Activated T-cell treated with anti-CD3 and anti-CD28 coated beads, Interleukin-2, amount 50 U/mL, for 24 hours (primary cell): Measurements from ENCODE around the gene CCT2.
A peak's percentile ranks its signal among the peaks of the same experiment; 100 is the strongest.
"Not testable (repeated sequence)": the region's sequence is repeated elsewhere in the genome, so short reads cannot be mapped to it uniquely, and the experiment has no call there.

ENCODE experiments used
- DNase-seq: peaks from one replicate; pipeline ENCODE4 v3.0.0-alpha.2; 2020
- H3K27ac Mint-ChIP-seq: 2 replicates; pipeline ENCODE4 v1.8.0; 2020; ENCODE audit warnings: mild to moderate bottlenecking, mixed read lengths
- H3K27me3 Mint-ChIP-seq: 2 replicates; pipeline ENCODE4 v1.8.0; 2020; ENCODE audit warnings: mixed read lengths
- H3K36me3 Mint-ChIP-seq: 2 replicates; pipeline ENCODE4 v1.8.0; 2020; ENCODE audit warnings: low read depth, mixed read lengths
- H3K4me1 Mint-ChIP-seq: 2 replicates; pipeline ENCODE4 v1.8.0; 2020; ENCODE audit warnings: low read depth, mixed read lengths
- H3K4me3 Mint-ChIP-seq: 2 replicates; pipeline ENCODE4 v1.8.0; 2020; ENCODE audit warnings: mild to moderate bottlenecking, moderate library complexity, mixed read lengths
- H3K9me3 Mint-ChIP-seq: 2 replicates; pipeline ENCODE4 v1.8.0; 2020; ENCODE audit warnings: mixed read lengths

CCT2 gene

DNA sequence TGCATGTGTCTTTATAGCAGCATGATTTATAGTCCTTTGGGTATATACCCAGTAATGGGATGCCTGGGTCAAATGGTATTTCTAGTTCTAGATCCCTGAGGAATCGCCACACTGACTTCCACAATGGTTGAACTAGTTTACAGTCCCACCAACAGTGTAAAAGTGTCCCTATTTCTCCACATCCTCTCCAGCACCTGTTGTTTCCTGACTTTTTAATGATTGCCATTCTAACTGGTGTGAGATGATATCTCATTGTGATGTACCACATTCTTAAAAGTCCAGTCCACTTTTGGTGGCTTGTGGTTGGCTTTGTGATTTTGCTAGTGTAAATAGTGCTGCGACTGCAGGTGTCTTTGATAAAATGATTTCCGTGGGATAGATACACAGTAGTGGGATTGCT is 19.0 kb downstream of the CCT2 start:
- not testable (repeated sequence) for H3K27ac Mint-ChIP-seq, H3K4me3 Mint-ChIP-seq, H3K4me1 Mint-ChIP-seq, H3K27me3 Mint-ChIP-seq, H3K9me3 Mint-ChIP-seq, DNase-seq
- peaks cover 40% of the 10 kb centered on the region for H3K36me3 Mint-ChIP-seq

DNA sequence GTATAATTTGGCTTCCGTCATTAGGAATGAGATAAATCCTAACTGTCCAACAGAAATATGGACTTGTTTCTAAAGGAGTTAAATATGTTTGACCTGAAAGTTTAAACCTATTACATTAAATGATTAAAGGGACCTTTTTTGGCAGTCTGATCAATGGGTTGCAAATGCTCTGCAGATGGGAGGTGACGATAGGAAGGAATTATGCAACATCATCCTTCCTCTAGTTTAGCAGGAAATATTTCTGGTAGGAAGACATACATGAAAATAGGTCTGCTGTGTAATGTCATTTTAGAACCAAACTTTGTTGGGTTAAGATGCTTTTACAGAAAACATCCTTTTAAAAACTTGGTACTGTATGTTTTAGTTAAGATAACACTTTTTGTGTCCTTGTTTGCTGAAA is 22.9 kb downstream of the CCT2 start:
- Mint-ChIP-seq H3K4me1 (peaks cover 3% of the 10 kb centered on the region), H3K27ac (no peak overlapping the region), H3K9me3 (no peaks in the 10 kb centered on the region), H3K36me3 (peaks cover 5% of the 10 kb centered on the region), H3K27me3 (no peaks in the 10 kb centered on the region), H3K4me3 (no peak overlapping the region)
- no peak for DNase-seq

DNA sequence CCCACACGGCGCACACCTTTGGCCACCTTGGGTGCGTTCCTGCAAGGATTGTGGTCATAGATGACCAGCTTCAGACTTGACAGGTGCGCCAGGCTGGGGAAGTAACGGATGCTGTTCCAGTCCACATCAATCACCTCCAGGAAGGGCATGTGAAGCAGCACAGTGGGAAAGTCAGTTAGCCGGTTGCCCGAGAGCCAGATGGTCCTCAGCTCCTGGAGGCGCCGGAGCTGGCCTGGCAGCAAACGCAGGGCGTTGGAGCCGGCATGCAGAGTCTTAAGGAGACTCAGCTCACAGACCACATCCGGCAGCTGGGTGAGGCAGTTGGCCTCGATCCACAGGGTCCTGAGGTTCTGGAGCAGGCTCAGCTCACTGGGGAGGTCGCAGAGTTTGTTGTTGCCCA is 24.9 kb downstream of the CCT2 start:
- Mint-ChIP-seq H3K27me3 (no peaks in the 10 kb centered on the region), H3K36me3 (no peaks in the 10 kb centered on the region), H3K9me3 (no peaks in the 10 kb centered on the region), H3K4me3 (no peak overlapping the region), H3K4me1 (peaks cover 3% of the 10 kb centered on the region), H3K27ac (no peak overlapping the region)
- DNase-seq, result no peak

DNA sequence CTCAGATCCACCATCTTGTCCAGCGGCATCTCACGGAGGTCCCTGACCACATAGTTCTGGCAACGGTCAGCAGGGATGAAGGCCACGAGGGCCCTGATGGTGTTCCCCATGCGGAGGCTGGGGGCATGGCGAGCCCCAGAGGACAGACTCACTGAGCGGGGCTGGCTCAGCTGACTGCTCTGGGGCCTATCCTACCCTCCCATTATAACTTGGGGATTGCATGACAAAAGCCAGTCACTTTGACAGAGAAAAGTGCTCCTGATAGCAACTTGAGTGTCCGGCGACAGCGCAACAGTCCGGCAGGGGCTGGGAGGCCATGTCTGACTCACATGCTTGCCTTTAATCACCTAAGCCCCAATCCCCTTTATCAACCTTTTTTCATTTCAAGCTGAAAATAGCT is 25.5 kb downstream of the CCT2 start, which contains the start of gene LRRC10:
Gene LRRC10, minus strand, starts transcription at position 179 of the 400 bp plus-strand sequence. Its CDS starts 69 bp downstream, at position 110.
- peaks cover 3% of the 10 kb centered on the region for H3K4me1 Mint-ChIP-seq
- no peaks in the 10 kb centered on the region for H3K36me3 Mint-ChIP-seq
- H3K27me3 Mint-ChIP-seq, result peaks cover 4% of the 10 kb centered on the region
- H3K9me3 Mint-ChIP-seq, result no peaks in the 10 kb centered on the region
- no peak for DNase-seq
- no peak within 1 kb of the TSS for H3K4me3 Mint-ChIP-seq
- H3K27ac Mint-ChIP-seq, result no peak within 1 kb of the TSS

DNA sequence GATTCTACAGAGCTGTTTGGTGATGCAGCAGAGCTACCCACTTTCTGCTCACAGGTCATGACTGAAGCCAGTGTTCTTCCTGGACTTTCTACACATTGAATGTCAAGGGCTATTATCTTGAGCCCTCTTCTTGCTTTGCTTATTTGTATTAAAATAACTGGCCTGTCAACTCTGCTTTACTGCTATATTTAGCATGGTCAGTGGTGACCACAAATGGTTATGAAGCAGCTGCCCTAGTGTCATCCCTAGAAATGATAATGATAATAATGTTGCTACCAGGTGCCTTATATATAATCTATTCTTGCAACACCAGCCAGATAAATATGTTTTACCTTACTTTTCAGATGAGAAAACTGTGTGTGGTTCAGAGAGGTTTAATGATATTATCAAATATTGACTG is 28.1 kb downstream of the CCT2 start:
- Mint-ChIP-seq H3K4me3 (no peak overlapping the region), H3K4me1 (no peaks in the 10 kb centered on the region), H3K27ac (no peak overlapping the region), H3K36me3 (no peaks in the 10 kb centered on the region), H3K27me3 (peaks cover 13% of the 10 kb centered on the region), H3K9me3 (no peaks in the 10 kb centered on the region)
- DNase-seq, result no peak

DNA sequence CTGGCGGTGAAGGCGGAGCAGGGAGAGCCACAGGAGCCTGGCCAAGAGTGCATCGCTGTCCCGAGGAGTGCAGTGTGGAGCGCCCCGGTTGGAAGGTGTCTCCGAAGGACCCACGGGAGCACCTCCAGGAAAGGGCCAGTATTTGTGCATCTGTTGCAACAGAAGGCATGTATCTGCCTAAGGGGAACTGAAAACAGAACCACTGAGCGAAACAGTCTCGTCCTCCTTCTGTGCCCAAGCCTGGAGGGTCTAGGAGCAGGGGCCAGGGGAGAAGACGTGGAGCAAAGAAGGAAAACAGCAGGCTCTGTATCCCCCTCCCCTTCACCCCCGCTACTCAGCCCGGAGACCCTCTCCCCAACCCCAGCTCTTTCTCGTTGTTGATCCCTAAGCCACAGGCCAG is 30.8 kb downstream of the CCT2 start:
- Mint-ChIP-seq H3K9me3 (no peaks in the 10 kb centered on the region), H3K27ac (no peak overlapping the region), H3K36me3 (no peaks in the 10 kb centered on the region), H3K4me1 (no peaks in the 10 kb centered on the region), H3K27me3 (peaks cover 19% of the 10 kb centered on the region), H3K4me3 (no peak overlapping the region)
- DNase-seq, result no peak

DNA sequence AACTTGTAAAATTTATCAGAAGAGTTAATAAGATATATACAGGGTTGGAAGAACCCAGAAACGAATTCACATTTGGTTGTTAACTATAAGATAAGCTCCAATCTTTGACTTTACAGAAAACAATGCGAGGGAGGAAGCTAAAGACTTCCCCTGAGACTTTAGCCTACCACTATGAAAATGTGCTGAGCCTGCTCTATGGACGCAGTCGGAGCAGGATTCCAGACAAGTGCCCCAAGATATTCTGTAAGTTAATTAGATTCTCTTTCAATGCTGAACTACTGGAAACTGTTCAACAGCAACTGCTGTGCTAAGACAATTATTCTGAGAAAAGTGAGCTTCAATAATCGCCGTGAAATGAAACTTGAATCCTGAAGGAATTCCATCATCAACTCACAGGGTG is 33.8 kb downstream of the CCT2 start:
- no peak for DNase-seq
- no peaks in the 10 kb centered on the region for H3K4me1 Mint-ChIP-seq
- H3K36me3 Mint-ChIP-seq, result no peaks in the 10 kb centered on the region
- no peak overlapping the region for H3K27ac Mint-ChIP-seq
- no peak overlapping the region for H3K4me3 Mint-ChIP-seq
- H3K27me3 Mint-ChIP-seq, result peaks cover 21% of the 10 kb centered on the region
- H3K9me3 Mint-ChIP-seq, result no peaks in the 10 kb centered on the region

DNA sequence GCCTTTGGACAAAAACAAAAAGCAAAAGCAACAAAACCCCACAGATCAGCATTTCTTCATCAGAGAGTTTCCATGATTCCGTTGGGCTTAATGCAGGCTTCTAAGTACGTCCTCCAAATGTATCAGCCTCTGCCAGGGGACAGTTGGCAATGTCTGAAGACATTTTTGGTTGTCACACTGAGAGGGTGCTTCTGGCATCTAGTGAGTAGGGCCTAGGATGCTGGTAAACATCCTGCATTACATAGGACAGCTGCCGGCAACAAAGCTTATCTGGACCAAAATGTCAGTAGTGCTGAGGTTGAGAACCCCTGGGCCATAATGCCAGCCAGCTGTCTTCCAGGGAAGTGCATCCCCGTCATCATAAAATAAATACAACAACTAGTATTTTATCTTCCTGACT is 34.8 kb downstream of the CCT2 start:
- Mint-ChIP-seq H3K4me3 (no peak overlapping the region), H3K9me3 (no peaks in the 10 kb centered on the region), H3K4me1 (no peaks in the 10 kb centered on the region), H3K27ac (no peak overlapping the region), H3K36me3 (no peaks in the 10 kb centered on the region), H3K27me3 (peaks cover 21% of the 10 kb centered on the region)
- no peak for DNase-seq

DNA sequence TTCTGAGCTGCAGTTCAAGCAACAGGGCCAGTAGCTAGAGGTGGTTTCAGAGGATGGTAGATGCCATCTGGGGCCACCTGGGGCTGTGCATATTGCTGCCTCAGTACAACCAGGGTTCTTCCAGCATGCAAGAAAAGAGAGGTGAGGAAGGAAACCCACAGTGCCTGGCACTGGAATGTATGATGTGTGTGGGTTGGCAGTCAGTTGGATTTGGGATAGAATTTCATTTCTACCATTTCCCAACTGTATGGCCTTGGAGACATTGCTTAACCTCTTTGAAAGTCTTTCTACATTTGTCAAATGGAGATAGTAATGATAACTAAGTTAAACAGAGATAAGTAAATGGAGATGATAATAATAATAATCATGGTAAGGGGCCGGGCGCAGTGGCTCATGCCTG is 35.7 kb downstream of the CCT2 start:
- Mint-ChIP-seq H3K4me1 (no peaks in the 10 kb centered on the region), H3K4me3 (no peak overlapping the region)
- no peak for DNase-seq

DNA sequence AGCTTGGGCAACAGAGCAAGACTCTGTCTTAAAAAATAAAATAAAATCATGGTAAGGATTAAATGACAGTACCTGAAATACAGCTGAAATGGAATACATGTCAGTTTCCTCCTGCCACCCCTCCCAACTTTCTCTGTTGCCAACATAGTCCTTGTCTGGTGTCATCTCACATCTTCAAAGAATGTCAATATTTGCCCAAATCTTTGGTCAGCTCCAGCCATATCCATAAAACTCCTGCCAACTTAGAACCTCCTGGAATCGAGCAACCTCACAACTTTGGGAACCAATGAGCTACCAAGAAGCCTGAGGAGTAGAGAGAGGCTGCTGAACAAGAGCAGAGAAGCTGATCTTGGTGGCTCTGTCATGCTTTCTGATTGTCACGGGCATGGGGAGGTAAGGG is 36.3 kb downstream of the CCT2 start:
- no peak for DNase-seq
- Mint-ChIP-seq H3K9me3 (no peaks in the 10 kb centered on the region), H3K4me3 (no peak overlapping the region), H3K36me3 (no peaks in the 10 kb centered on the region), H3K27me3 (peaks cover 16% of the 10 kb centered on the region), H3K27ac (no peak overlapping the region), H3K4me1 (no peaks in the 10 kb centered on the region)

More for the DNA sequence above, 35.7 kb downstream of the CCT2 start:
- no peaks in the 10 kb centered on the region for H3K36me3 Mint-ChIP-seq
- H3K27me3 Mint-ChIP-seq, result peaks cover 16% of the 10 kb centered on the region
- H3K9me3 Mint-ChIP-seq, result no peaks in the 10 kb centered on the region
- no peak overlapping the region for H3K27ac Mint-ChIP-seq

DNA sequence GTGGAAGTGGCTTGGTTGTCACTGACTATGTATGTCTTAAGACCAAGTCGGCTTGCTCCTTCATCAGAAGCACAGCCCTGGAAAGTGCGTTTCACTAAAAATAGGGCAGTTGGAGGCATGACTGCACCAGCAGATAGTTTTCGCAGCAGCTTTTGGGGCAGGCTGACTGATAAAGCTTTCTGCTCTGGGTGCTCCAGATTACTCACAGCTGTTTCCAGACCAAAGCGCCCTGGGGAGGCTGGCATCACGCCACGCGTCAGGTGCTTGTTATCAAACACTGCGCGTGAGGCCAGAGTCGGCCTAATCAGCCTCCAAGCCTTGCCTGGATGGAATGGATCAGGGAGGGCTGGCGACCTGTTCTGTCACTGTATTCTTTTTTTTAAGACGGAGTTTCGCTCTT is 38.7 kb downstream of the CCT2 start:
- peaks cover 5% of the 10 kb centered on the region for H3K27me3 Mint-ChIP-seq
- no peaks in the 10 kb centered on the region for H3K36me3 Mint-ChIP-seq
- DNase-seq, result no peak
- no peaks in the 10 kb centered on the region for H3K4me1 Mint-ChIP-seq
- H3K4me3 Mint-ChIP-seq, result no peak overlapping the region
- H3K27ac Mint-ChIP-seq, result no peak overlapping the region
- no peaks in the 10 kb centered on the region for H3K9me3 Mint-ChIP-seq

DNA sequence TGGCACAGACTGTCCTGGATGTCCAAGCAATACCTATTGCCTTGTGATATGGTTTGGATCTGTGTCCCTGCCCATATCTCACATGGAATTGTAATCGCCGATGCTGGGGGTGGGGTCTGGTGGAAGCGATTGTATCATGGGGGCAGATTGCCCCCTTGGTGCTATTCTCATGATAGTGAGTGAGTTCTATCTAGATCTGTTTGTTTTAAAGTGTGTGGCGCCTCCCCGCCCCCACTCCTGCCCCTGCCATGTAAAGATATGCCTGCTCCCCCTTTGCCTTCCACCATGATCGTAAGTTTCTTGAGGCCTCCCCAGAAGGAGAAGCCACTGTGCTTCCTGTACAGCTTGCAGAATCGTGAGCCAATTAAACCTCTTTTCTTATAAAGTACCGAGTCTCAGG is 42.2 kb downstream of the CCT2 start:
- Mint-ChIP-seq H3K4me1 (no peaks in the 10 kb centered on the region), H3K36me3 (no peaks in the 10 kb centered on the region), H3K4me3 (no peak overlapping the region), H3K9me3 (no peaks in the 10 kb centered on the region), H3K27ac (no peak overlapping the region), H3K27me3 (no peaks in the 10 kb centered on the region)
- no peak for DNase-seq

DNA sequence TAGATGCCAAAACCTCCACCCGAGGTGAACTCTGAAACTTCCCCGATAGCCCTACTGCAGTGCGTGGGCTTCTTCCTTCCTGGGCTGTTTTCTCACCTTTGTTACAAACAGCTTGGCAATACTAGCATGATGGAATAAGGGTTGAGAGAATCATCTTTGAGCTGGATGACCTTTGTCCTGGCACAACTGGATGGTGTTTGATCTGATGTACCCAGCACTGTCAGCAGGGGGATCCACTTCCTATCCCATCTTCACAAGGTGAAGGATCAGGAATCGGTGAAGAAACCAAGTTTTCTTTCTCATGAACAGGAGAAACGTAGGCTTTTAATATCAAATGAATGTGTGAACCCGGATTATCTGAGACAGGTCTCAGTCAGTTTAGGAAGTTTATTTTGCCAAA is 44.9 kb downstream of the CCT2 start:
- H3K27me3 Mint-ChIP-seq, result no peaks in the 10 kb centered on the region
- H3K27ac Mint-ChIP-seq, result no peak overlapping the region
- no peaks in the 10 kb centered on the region for H3K4me1 Mint-ChIP-seq
- no peaks in the 10 kb centered on the region for H3K36me3 Mint-ChIP-seq
- H3K9me3 Mint-ChIP-seq, result no peaks in the 10 kb centered on the region
- DNase-seq, result no peak
- no peak overlapping the region for H3K4me3 Mint-ChIP-seq

DNA sequence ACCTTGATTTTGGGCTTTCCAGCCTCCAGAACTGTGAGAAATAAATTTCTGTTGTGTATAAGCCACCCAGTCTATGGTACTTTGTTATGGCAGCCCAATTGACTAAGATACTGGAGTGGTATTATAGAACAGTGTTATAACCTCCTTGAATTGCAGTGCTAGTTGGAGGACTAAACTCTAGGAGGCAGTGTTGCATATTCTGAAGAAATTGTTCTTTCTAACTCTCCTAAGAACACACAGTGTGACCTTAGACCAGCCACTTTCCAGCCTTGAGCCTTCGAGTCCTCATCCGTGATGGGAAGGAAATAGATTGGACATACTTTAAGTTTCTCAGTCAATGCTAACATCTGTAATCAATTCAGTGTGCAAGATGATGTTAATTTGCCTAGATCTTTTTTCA is 47.8 kb downstream of the CCT2 start:
- H3K27ac Mint-ChIP-seq, result no peak overlapping the region
- no peak overlapping the region for H3K4me3 Mint-ChIP-seq
- no peaks in the 10 kb centered on the region for H3K9me3 Mint-ChIP-seq
- DNase-seq, result no peak
- no peaks in the 10 kb centered on the region for H3K36me3 Mint-ChIP-seq
- no peaks in the 10 kb centered on the region for H3K4me1 Mint-ChIP-seq
- H3K27me3 Mint-ChIP-seq, result no peaks in the 10 kb centered on the region

DNA sequence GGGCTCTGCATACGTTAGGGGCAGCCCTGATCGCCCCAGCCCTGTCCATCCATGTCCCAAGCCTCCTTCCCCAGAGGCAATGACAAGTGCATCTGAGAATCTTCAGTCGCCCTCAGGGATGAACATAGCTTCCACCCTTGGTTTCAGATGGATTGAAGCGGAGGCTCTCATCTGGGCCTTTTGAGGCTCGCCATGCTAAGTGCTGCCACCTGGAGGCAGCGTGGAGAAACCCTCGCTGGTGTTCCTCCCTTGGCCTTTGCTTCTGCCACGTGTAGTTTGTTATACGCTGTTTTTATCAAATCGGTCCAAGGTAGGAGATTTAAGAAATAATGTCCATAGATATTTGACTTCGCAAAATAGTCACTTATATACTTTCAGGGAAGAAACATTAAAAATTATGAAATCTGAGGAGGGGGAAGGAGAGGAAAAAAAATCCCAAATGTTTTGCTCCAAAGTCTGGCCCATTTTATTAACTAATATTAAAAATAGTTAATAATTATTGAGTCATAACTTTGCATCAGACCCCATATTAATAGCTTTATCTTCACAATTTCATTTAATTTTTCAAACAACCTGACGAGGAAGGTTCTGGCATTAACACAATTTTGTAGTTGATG is 54.2 kb downstream of the CCT2 start:
- H3K9me3 Mint-ChIP-seq, result no peaks in the 10 kb centered on the region
- H3K4me3 Mint-ChIP-seq, result no peak overlapping the region

DNA sequence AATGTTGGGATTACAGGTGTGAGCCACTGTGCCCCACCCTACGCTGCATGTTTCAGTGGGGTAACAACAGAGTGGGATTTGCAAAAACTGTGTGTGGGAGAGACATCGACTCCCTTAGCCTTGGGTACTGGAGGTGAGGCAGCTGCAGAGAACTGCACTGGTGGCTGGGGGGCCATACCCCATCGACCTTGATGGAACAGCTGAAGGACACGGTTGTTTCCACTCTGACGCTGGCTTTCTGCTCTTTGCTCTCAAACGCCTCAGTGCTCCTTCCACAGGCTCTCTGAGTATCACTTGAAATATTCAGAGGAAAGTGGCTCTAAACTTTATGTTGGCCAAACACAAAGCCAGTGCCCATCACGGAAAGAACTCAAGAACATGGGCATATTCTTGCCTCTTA is 56.3 kb downstream of the CCT2 start:
- no peaks in the 10 kb centered on the region for H3K27me3 Mint-ChIP-seq
- H3K27ac Mint-ChIP-seq, result no peak overlapping the region
- DNase-seq, result no peak
- H3K9me3 Mint-ChIP-seq, result no peaks in the 10 kb centered on the region
- no peaks in the 10 kb centered on the region for H3K36me3 Mint-ChIP-seq
- H3K4me3 Mint-ChIP-seq, result no peak overlapping the region
- peaks cover 1% of the 10 kb centered on the region for H3K4me1 Mint-ChIP-seq

More for the DNA sequence above, 54.2 kb downstream of the CCT2 start:
- Mint-ChIP-seq H3K36me3 (no peaks in the 10 kb centered on the region), H3K27me3 (no peaks in the 10 kb centered on the region), H3K27ac (no peak overlapping the region), H3K4me1 (peaks cover 1% of the 10 kb centered on the region)
- peak; percentile 71 for DNase-seq
